Measurements from ENCODE around the gene STK40.

Gene STK40

GRCh38 chr1:36397378-36398230 is 11.9 kb upstream of the STK40 start, which contains the start of gene LSM10:
TSS of gene LSM10 (minus strand) at chr1:36397908. CDS start at chr1:36394129, 3,779 bp downstream.
- peak; percentile 79 to 86 (median 80) for DNase-seq (ENCODE audit: low read depth in 3 of 3)

GRCh38 chr1:36397083-36397377 is 11.3 kb upstream of the STK40 start:
- no peak for DNase-seq (ENCODE audit: low read depth in 3 of 3)

DNA sequence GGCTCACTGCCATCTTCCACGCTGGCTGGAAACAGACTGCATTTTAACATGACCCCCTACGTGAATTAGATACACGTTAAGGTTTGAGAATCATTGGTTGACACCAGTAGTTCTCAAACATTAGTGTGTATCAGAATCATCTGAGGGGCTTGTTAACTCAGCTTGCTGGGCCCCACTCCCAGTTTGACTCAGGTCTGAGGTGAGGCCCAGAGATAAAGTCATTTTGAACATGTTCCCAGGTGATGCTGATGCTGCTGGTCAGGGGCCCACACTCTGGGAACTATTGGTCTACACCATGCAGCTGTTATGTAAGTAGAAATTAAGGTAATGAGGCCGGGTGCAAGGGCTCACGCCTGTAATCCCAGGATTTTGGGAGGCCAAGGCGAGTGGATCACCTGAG is 10.6 kb upstream of the STK40 start:
- no peak for DNase-seq (ENCODE audit: low read depth in 3 of 3)

GRCh38 chr1:36393686-36394085 is 8.0 kb upstream of the STK40 start:
- DNase-seq (ENCODE audit: low read depth in 3 of 3), result no peak

- DNase-seq (ENCODE audit: low read depth in 3 of 3), result no peak
These were observed 7.1 kb upstream of the STK40 start for GRCh38 chr1:36392836-36393235.

GRCh38 chr1:36391271-36391670 is 5.5 kb upstream of the STK40 start:
- no peak for DNase-seq (ENCODE audit: low read depth in 3 of 3)

DNA sequence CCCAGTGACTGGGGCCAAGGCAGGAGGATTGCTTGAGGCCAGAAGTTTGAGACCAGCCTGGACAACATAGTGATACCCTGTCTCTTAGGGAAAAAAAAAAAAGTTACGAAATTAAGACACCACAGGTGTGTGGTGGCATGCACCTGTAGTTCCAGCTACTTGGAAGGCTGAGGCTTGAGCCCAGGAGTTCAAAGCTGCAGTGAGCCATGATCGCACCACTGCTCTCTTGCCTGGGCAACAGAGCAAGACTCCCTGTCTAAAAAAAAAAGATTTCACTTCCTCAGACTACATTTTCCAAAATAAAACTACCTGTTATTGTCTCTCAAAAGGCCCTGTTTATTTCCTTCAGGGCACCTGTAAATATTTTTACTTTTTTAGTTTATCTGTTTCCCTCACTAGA is 4.7 kb upstream of the STK40 start:
- no peak for DNase-seq (ENCODE audit: low read depth in 3 of 3)

GRCh38 chr1:36389999-36390398 is 4.3 kb upstream of the STK40 start:
- no peak for DNase-seq (ENCODE audit: low read depth in 3 of 3)

GRCh38 chr1:36389261-36389660 is 3.5 kb upstream of the STK40 start:
- DNase-seq (ENCODE audit: low read depth in 3 of 3), result no peak

DNA sequence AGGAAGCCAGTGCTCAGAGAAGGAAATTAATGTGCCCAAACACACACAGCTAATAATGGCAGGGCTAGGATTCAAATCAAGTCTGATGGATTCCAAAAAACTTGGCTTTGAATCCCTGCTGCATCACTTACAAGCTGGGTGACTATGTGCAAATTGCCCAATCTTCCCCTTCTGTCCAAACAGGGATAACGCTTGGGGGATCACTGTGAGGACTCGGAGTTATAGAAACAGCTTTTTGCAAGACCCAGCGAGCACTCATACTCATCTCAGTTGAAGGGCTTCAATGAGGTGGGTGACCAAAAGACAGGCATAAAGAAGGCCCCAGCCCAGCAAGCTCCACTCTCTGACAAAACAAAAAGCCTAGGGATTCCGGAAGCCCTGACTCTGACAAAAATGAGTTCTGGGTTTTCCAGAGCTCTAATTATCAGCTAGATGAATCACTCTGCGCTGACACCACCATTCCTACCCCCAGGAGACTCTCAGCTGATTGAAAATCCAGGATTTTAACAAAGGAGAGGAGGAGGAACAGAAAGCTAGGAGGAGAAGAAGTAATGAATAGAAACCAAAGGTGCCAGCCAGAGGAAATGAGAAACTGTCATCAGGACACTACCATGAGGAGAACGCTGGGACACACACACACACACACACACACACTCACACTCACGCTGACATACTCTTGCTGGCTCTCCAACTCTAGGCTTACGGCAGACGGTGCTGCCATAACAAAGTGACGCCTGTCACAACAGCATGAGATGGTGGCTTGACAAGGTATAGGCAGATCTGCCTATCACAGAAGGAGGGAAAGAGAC is 1.6 kb upstream of the STK40 start:
- DNase-seq (ENCODE audit: low read depth in 3 of 3), result no peak

DNA sequence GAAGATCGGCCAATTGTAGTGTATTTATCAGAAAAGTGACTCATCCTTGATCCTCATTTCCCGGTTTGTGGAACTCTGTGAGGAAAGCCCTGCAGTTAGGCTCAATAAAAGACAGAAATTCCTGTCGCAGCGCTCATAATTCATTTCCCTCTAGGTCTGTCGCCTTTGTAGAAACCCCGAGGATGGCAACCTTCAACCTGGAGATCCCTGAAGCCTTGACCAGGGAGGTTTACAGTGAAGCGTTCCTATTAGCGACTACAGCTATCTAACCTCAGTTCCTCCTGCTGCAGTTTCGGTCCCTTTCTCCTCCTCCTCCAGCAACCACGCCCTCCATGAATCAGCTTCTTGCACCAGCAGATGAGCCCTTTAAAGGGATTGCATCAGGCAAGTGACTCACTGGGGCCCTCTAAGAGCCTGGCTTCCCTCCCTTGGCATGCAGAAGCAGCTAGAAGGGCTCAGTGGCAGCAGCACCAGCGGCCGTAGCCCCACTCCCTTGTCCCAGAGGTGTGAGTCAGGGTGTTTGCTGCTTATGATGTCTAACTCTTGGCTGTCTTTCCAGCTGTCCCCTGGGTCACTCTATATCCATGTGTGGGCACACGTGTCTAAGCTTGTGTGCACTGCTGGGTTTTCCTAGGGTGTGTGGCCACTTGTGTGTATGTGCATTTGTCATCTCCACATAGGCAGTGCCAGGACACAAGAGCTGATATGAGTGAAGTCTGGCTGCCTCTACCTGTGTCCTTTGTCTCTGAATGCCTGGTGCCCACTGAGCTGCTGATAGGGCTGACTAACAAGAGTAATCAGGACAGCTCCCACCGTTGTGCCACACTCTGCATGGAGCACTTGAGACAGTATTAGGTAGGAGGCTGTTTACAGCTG is 779 bp upstream of the STK40 start:
- peak; percentile 63 to 87 (median 84) for DNase-seq (ENCODE audit: low read depth in 3 of 3)

GRCh38 chr1:36384542-36385409 is 948 bp downstream of the STK40 start:
- no peak for DNase-seq (ENCODE audit: low read depth in 3 of 3)

- no peak for DNase-seq (ENCODE audit: low read depth in 3 of 3)
These were observed 2.5 kb downstream of the STK40 start for GRCh38 chr1:36383240-36383639.

DNA sequence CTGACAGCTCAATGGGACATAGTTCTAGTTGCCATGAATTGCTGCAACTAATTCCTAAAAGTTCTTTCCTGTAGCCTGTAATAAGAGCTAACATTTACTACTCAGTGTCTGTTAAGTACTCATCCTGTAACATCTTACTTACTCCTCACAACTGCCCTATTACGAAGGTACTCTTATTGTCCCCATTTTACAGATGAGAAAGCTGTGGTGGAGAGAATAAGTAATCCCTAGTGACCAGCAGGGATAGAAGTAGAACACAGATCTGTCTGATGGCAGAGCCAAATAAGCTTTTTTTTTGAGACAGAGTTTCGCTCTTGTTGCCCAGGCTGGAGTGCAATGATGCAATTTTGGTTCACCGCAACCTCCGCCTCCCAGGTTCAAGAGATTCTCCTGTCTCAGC is 3.1 kb downstream of the STK40 start:
- DNase-seq (ENCODE audit: low read depth in 3 of 3), result no peak

- no peak for DNase-seq (ENCODE audit: low read depth in 3 of 3)
These were observed 3.5 kb downstream of the STK40 start for GRCh38 chr1:36382231-36382630.

DNA sequence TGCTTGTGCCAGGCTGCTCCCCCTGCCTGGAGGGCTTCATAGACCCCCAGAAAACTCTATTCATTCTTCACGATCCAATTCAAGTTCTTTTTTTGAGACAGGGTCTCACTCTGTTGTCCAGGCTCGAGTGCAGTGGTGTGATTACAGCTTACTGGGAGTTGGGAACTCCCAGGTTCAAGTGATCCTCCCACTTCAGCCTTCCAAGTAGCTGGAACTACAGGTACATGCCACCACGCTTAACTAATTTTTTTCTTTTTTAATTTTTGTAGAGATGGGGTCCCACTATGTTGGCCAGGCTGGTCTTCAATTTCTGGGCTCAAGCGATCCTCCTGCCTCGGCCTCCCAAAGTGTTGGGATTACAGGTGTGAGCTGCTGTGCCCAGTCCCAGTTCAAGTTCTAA is 4.3 kb downstream of the STK40 start:
- no peak for DNase-seq (ENCODE audit: low read depth in 3 of 3)

GRCh38 chr1:36380782-36381181 is 4.9 kb downstream of the STK40 start:
- DNase-seq (ENCODE audit: low read depth in 3 of 3), result no peak

- DNase-seq (ENCODE audit: low read depth in 3 of 3), result no peak
These were observed 5.5 kb downstream of the STK40 start for GRCh38 chr1:36380143-36380619.

GRCh38 chr1:36377791-36378492 is 7.8 kb downstream of the STK40 start:
- no peak for DNase-seq (ENCODE audit: low read depth in 3 of 3)

DNA sequence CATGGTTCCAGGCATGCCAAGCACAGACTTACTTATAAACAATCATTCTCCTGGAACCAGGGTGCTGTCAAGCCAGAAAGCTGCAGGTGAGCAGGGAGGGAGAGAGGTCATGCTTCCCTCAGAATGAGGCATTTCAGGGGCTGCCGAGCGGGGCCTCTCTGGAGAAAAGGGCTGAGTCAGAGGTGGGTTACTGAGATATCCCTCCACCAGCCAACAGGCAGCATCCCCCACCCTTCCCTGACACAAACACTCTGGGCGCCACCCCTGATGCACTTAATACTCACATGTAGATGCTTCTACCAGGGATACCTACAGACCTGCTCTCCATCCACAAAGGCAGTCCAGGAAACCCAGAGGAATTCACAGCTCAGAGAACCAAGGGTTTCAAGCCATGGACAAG is 13.1 kb downstream of the STK40 start:
- DNase-seq (ENCODE audit: low read depth in 3 of 3), result no peak

Data from stimulated activated CD4-positive, alpha-beta T cell treated with anti-CD3 and anti-CD28 coated beads, TNF-alpha, amount 100 ng/mL, for 4 hours (primary cell).